Activated CD8-positive, alpha-beta T cell treated with anti-CD3 and anti-CD28 coated beads, Interleukin-2, amount 10 ng/mL, durations not matched to agents 7 days and 5 days (primary cell): ENCODE results near the gene TMEM101. TPM values are rescaled to one million over a fixed set of nuclear protein-coding genes. Genes with fewer than 3 reads are reported as not detected.
"Not testable (repeated sequence)": the region's sequence is repeated elsewhere in the genome, so short reads cannot be mapped to it uniquely, and the experiment has no call there.

ENCODE experiments used
- ATAC-seq: fragments of 150-1000 bp; cut with Tn5 transposase; one replicate; pipeline ENCODE4 v1.10.0; 2021; ENCODE audit warnings: moderate library complexity
- CTCF ChIA-PET: fragments of 350-600 bp; sonication (Branson Sonifier 250); formaldehyde crosslinking; loops from one replicate; lab custom pipeline; 2021; ENCODE audit warnings: antibody characterized with exemption; lab: Charles Lee
- POLR2A ChIA-PET: fragments of 350-600 bp; sonication (Branson Sonifier 250); formaldehyde crosslinking; loops from one replicate; lab custom pipeline; 2021; ENCODE audit warnings: antibody characterized with exemption; lab: Charles Lee
- DNase-seq: peaks from one replicate; pipeline ENCODE4 v3.0.0-alpha.2; 2020
- H3K27ac Mint-ChIP-seq: one replicate; pipeline ENCODE4 v1.8.0; 2021; ENCODE audit warnings: mild to moderate bottlenecking, mixed read lengths
- H3K27me3 Mint-ChIP-seq: one replicate; pipeline ENCODE4 v1.8.0; 2021; ENCODE audit warnings: low read depth, mixed read lengths
- H3K36me3 Mint-ChIP-seq: one replicate; pipeline ENCODE4 v1.8.0; 2021; ENCODE audit warnings: low read depth, mixed read lengths
- H3K4me1 Mint-ChIP-seq: one replicate; pipeline ENCODE4 v1.8.0; 2021; ENCODE audit warnings: low read depth, mixed read lengths
- H3K4me3 Mint-ChIP-seq: one replicate; pipeline ENCODE4 v1.8.0; 2021; ENCODE audit warnings: mild to moderate bottlenecking, mixed read lengths
- H3K9me3 Mint-ChIP-seq: one replicate; pipeline ENCODE4 v1.8.0; 2022; ENCODE audit warnings: mixed read lengths; ENCODE audit not compliant: insufficient read depth
- total RNA-seq, 2 experiments: library from RNA; stranded (reverse); gene quantifications; one replicate each; pipeline ENCODE4 v1.2.3, GENCODE V29; 2021

Gene TMEM101
- total RNA-seq, 2 experiments from 2014 or later: 24.3 to 26.0 TPM

DNA sequence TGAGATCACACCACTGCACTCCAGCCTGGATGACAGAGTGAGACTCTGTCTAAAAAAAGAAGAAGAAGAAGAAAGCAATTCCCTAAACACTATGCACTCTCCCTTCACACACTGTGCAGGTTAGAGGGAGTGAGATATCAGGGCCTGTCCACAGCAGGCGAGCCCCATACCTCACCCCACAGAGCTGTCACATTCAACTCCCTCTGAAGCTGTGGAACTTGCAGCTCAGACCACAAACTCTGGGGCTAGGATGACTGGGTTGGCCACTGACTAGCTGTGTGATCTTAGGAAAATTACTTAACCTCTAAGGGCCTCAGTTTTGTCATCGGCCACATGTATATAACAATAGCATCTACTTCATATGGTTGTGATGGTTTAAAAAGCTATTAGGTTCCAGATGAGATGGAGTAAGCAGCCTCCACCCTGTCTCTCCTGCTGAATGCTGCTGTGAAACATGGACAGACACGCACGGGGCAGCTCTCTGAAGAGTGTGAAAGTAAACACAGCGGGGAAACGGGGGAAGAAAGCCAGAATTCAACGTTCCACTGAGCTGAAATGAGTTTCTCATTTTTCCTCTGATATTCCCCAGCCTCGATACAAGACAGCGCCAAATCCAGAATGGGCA lies 47.4 kb downstream of the TMEM101 start:
- peaks cover 16% of the 10 kb centered on the region for H3K27me3 Mint-ChIP-seq
- no peaks in the 10 kb centered on the region for H3K9me3 Mint-ChIP-seq
- no peak overlapping the region for H3K4me3 Mint-ChIP-seq
- DNase-seq (no peak), ATAC-seq (no peak)
- POLR2A ChIA-PET: no interaction called here
- CTCF ChIA-PET: interaction anchor here (1.1 to 1.7 kb wide), 3 partner anchors 23 to 121 kb away, joined by 3 to 7 read pairs (median 3); no protein-coding TSS in a partner anchor
- no peak overlapping the region for H3K27ac Mint-ChIP-seq
- no peaks in the 10 kb centered on the region for H3K36me3 Mint-ChIP-seq
- peaks cover 3% of the 10 kb centered on the region for H3K4me1 Mint-ChIP-seq

GRCh38 chr17:43966276-43966675 lies 48.5 kb downstream of the TMEM101 start:
- Mint-ChIP-seq H3K4me1 (no peaks in the 10 kb centered on the region), H3K27me3 (peaks cover 18% of the 10 kb centered on the region), H3K27ac (no peak overlapping the region), H3K4me3 (no peak overlapping the region), H3K9me3 (no peaks in the 10 kb centered on the region), H3K36me3 (no peaks in the 10 kb centered on the region)
- ChIA-PET CTCF (interaction anchor here (1.2 kb wide), 1 partner anchor 22 kb away, joined by 3 read pairs; no protein-coding TSS in a partner anchor), POLR2A (no interaction called here)
- ATAC-seq (no peak), DNase-seq (no peak)

GRCh38 chr17:43962479-43962878 lies 52.3 kb downstream of the TMEM101 start:
- ChIA-PET POLR2A (no interaction called here), CTCF (interaction anchor here (0.8 to 6.8 kb wide), 3 partner anchors 16 to 52 kb away, joined by 3 to 34 read pairs (median 6); no protein-coding TSS in a partner anchor)
- H3K4me3 Mint-ChIP-seq: no peak overlapping the region
- no peaks in the 10 kb centered on the region for H3K4me1 Mint-ChIP-seq
- no peaks in the 10 kb centered on the region for H3K36me3 Mint-ChIP-seq
- no peaks in the 10 kb centered on the region for H3K9me3 Mint-ChIP-seq
- no peak for DNase-seq
- no peak for ATAC-seq
- H3K27ac Mint-ChIP-seq: no peak overlapping the region
- H3K27me3 Mint-ChIP-seq: peaks cover 12% of the 10 kb centered on the region

DNA sequence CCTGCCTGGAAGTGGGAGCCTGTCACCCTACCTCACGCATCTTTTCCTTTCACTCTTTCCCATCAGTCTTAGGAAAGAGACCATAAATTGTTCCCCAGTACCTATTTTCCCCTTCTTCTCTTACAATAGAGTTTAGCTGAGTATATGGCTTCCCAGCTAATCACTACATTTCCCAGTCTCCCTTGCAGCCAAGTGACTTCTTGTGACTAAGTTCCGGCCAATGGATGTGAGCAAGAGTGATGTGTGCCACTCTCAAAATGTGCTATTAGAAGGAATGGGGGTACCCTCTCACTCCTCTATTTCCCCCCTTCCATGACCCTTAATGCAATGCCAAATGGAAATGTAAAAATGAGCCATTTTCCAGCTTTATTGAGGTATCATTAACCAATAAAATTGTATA lies 52.8 kb downstream of the TMEM101 start:
- DNase-seq (no peak), ATAC-seq (no peak)
- ChIA-PET CTCF (interaction anchor here (0.8 to 6.8 kb wide), 4 partner anchors 16 to 116 kb away, joined by 3 to 34 read pairs (median 4); no protein-coding TSS in a partner anchor), POLR2A (no interaction called here)
- Mint-ChIP-seq H3K27me3 (peaks cover 12% of the 10 kb centered on the region), H3K4me3 (no peak overlapping the region), H3K36me3 (no peaks in the 10 kb centered on the region), H3K9me3 (no peaks in the 10 kb centered on the region), H3K4me1 (no peaks in the 10 kb centered on the region), H3K27ac (no peak overlapping the region)

- H3K36me3 Mint-ChIP-seq, H3K27me3 Mint-ChIP-seq, H3K4me1 Mint-ChIP-seq, H3K27ac Mint-ChIP-seq, ATAC-seq, H3K9me3 Mint-ChIP-seq, DNase-seq, POLR2A ChIA-PET, H3K4me3 Mint-ChIP-seq: not testable (repeated sequence)
- CTCF ChIA-PET: interaction anchor here (0.6 to 6.8 kb wide), 5 partner anchors 10 to 115 kb away, joined by 3 to 34 read pairs (median 3); no protein-coding TSS in a partner anchor
Measured at GRCh38 chr17:43961292-43961691, 53.5 kb downstream of the TMEM101 start.

Other genes starting within 250 kb of the TMEM101 start
- gene DUSP3, start 236.0 kb downstream of the TMEM101 start, total RNA-seq: 10 to 100 TPM in 1 of 2 experiments, 1 to 10 TPM in 1; 9.2 to 14.7 TPM
- gene CFAP97D1, start 234.5 kb downstream of the TMEM101 start, total RNA-seq: not detected
- not detected for gene MPP3, start 181.8 kb downstream of the TMEM101 start, total RNA-seq
- not detected for gene CD300LG, start 167.8 kb downstream of the TMEM101 start, total RNA-seq
- 1 to 10 TPM; 1.2 to 1.8 TPM for gene MPP2, start 107.4 kb downstream of the TMEM101 start, total RNA-seq
- gene PPY, start 72.5 kb downstream of the TMEM101 start, total RNA-seq: not detected
- gene PYY, start 61.0 kb downstream of the TMEM101 start, total RNA-seq: not detected
- under 1 TPM; 0.68 to 0.78 TPM for gene NAGS, start 10.3 kb downstream of the TMEM101 start, total RNA-seq
- 10 to 100 TPM; 61.9 to 62.5 TPM for gene LSM12, start 51.7 kb upstream of the TMEM101 start, total RNA-seq
- gene G6PC3, start 55.8 kb upstream of the TMEM101 start, total RNA-seq: 10 to 100 TPM; 19.3 to 19.7 TPM
- 10 to 100 TPM; 24.0 to 24.9 TPM for gene HDAC5, start 108.7 kb upstream of the TMEM101 start, total RNA-seq
- 10 to 100 TPM; 16.4 to 18.0 TPM for gene HROB, start 127.0 kb upstream of the TMEM101 start, total RNA-seq
- gene ASB16, start 155.7 kb upstream of the TMEM101 start, total RNA-seq: under 1 TPM; 0.26 to 0.42 TPM
- gene TMUB2, start 172.0 kb upstream of the TMEM101 start, total RNA-seq: 10 to 100 TPM; 26.7 to 27.9 TPM
- 100 to 1,000 TPM; 116 to 120 TPM for gene ATXN7L3, start 184.9 kb upstream of the TMEM101 start, total RNA-seq
- 100 to 1,000 TPM; 165 to 182 TPM for gene UBTF, start 204.7 kb upstream of the TMEM101 start, total RNA-seq